HG03378 (cell line): Measurements from ENCODE around the gene TLR6.

Source experiments
- ATAC-seq: cut with Tn5 transposase; IDR thresholded peaks from one replicate; pipeline ENCODE4 v1.9.1; 2021; ENCODE audit warnings: mild to moderate bottlenecking, moderate library complexity; ENCODE audit not compliant: unreplicated experiment

The TLR6 gene, protein sequence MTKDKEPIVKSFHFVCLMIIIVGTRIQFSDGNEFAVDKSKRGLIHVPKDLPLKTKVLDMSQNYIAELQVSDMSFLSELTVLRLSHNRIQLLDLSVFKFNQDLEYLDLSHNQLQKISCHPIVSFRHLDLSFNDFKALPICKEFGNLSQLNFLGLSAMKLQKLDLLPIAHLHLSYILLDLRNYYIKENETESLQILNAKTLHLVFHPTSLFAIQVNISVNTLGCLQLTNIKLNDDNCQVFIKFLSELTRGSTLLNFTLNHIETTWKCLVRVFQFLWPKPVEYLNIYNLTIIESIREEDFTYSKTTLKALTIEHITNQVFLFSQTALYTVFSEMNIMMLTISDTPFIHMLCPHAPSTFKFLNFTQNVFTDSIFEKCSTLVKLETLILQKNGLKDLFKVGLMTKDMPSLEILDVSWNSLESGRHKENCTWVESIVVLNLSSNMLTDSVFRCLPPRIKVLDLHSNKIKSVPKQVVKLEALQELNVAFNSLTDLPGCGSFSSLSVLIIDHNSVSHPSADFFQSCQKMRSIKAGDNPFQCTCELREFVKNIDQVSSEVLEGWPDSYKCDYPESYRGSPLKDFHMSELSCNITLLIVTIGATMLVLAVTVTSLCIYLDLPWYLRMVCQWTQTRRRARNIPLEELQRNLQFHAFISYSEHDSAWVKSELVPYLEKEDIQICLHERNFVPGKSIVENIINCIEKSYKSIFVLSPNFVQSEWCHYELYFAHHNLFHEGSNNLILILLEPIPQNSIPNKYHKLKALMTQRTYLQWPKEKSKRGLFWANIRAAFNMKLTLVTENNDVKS

DNA sequence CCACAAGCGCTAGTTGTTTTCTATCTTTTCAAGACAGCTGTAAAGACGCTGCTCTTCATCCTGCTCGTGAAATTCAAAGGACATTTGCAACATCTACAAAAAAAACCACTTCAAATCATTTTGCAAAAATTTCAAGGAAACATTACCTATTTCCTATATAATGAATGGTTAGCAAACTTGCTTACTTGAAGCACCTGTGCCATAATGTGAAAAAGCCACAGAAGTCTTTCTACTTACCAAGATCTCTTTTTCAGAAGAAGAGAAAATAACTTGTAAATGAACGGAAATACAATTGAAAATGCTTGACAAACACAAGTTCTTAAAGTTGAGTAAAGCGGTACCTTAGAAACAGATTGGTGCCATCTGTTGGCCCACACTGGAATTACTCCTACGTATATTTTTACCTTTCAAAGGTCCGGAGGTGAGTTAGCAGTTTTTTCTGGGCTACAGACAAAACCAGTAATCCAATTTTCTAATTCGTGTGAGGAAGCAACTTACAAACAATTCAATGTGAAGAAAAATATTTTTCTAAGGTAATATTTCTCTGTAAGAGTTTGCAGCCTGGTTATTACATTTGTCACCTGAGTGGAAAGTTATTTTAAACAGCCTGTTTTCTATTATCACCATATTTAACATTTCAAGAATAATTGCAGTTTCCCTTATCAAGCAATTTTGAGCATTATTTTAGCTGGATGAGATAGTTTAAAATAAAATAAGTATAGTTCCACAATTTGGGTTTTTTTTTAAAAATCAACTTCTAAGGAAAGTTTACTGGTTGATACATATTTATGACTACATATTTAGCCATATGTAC is at the start of gene TLR6:
Gene TLR6 (minus strand): TSS at position 294 of the 814 bp plus-strand sequence. CDS start 27,344 bp downstream, outside the sequence.
- ATAC-seq, result peak; percentile 61

DNA sequence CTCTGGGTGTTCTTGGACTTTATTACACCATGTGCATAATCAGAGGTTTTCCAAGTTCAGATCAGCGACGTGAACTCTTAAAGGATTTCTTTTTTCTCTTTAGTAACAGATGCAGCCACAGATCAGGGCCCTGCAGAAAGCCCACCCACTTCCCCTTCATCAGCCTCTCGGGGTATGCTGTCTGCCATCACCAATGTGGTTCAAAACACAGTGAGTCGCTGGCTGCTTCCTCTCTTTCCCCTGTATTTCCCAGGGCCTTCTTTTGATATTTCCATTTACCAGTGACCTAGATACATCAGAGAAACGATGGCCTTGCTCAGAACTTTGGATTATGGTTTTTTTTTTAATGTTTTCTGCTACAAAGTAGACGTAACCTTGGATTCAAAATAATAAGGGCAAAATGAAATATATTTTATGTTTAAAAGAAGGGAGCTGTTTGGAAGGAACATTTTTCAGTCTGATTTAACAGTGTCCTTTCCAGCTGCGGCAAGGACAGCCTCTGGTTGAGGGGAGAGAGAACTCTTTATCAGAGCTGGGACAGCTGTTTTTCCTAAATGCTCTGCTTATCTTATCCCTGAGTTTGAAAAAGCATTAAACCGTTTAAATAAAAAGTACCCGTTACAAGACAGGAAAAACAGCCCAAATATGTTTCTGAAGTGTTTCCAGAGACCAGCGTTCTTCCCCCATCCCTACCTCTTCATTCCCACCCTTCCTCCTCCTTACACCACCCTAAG is 49.2 kb upstream of the TLR6 start:
- no peak for ATAC-seq

DNA sequence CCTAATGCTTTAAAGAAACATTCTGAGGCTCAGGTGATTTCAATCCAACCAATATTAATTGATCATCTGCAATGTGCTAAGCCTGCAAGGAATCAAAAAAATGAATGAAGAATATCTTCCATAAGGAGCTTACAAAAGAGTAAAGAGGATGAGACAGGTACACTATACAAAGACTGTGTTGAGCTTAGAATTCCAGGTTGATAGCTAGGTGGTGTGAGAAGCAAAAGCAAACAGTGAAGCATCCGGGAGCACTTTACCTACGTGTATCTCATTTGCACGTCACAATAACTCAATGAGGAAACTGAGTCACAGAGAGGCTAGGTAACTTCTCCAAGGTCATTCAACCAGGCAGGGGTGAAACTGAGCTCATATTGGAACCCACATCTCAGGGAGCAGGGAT is 48.1 kb upstream of the TLR6 start:
- ATAC-seq, result no peak

DNA sequence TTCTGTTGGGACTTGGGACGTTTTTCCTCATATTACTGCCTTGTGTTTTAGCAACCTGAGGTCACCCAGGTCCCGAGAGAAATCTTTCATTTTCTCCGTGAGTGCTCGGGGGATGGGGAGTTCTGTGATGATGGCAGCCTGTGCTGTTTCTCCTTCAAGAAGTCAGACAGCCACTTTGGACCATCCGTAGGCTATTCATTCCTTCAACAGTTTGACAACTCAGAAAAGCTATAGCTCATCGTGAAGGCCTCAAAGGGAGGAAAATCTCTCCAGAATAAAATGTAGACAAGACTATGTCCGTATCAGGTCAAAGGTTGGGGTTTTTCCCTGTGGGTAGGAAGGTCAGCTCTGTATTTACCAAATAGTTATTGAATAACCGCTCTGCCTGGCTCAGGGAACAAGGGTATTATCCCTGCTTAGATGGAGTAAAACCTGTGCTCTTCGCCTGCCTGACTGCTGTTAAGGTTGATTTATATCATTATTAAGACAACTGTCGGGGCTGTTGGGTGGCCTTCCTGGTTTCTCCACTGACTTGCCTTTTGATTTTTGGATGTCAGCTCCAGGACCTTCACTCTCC is 47.6 kb upstream of the TLR6 start:
- no peak for ATAC-seq

DNA sequence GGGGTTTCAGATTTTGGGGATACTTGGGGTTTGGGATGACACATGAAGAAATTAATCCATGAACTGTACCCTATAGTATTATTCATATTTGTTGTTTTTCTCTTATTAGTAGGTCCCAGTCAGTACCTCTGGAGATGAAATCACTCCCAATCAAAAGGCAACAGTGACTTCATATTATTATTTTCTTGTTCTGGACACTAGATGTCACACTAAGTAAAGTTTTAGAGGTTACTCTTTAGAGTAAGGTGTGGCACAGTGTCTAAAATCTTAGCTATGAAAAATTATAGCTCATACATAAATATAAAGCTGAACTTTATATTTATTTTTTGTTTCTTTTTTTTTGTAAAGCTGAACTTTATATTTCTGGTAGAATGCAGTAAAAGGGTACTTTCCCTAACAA is 46.1 kb upstream of the TLR6 start:
- ATAC-seq, result peak; percentile 65

DNA sequence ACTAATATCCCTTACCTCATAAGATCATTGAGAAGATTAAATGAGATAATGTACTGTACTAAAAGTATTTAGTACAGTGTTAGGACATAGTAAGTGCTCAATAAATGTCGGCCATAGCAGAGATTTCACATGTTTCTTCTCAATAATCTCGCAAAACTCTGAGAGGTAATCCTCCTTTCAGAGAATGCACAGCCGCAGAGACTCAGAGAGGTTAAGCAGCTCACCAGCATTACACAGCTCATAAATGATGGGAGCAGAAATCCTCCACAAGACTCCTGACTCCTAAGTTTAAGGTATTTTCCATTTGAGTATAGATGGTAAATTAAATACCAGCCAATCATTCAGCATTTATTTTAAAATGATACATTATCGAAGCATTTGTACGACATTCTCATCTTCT is 45.6 kb upstream of the TLR6 start:
- ATAC-seq, result no peak

DNA sequence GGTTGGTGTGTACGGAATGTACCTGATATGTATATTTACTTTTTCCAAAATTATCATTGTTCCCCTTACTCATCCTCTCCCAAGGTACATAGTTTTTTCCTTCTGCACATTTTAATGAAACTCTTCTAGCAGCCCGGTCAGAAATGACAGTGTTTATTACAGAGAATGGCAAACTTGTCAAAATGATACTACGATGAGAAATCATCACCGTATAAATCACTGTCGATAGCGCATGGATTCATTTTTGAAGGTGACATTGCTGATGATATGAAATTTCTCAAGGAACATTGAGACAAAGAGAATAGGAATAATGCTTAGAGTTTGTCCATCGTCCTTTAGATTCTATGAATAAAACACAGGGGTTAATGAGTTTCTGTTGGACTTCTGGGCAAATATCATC is 41.6 kb upstream of the TLR6 start:
- ATAC-seq, result no peak

DNA sequence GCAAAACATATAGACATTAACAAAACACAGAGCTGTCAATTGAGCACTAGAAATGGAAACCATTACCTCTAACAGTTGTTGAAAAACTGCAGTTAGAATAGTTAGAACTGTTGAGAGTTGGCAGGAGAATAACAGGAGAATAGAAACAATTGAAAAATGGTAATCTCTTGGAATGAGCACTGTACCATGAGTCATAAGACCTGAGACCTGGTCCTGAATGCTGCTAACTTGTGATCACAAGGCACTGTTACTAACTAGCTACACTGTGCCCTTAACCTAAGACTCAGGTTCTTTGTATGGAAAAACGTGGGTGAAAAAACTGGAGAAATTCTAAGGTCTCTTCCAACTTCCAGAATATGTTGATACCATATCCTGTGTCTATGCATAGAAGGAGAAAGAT is 40.3 kb upstream of the TLR6 start:
- no peak for ATAC-seq

DNA sequence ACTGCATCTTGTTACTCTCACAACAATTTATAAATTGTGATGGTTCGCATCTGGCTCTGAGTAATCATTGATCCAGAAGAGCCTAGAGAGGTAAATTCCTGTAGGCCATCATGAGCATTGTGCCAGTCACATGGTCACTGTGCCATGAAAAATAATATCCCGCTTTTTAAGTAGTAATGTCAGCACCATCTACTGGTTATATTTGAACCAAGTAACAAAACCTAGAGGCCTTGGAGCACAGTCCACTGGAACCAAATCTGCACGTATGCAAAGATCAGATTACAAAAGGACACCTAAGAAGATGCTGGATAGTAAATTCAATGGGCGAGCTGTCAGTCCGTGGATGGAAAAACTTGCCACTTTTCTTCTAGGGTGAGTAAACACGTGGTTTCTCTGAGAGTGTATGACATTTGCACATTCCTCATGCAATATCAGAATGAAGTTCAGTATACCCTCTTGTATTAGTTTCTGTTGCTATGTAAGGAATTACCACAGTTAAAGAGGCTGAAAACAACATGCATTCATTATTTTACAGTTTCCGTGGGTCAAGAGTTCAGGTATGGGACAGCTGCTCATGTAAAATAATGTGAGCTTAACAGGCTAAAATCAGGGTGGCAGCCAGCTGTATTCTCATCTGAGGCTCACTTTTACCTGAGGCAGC is 37.8 kb upstream of the TLR6 start:
- ATAC-seq, result no peak

DNA sequence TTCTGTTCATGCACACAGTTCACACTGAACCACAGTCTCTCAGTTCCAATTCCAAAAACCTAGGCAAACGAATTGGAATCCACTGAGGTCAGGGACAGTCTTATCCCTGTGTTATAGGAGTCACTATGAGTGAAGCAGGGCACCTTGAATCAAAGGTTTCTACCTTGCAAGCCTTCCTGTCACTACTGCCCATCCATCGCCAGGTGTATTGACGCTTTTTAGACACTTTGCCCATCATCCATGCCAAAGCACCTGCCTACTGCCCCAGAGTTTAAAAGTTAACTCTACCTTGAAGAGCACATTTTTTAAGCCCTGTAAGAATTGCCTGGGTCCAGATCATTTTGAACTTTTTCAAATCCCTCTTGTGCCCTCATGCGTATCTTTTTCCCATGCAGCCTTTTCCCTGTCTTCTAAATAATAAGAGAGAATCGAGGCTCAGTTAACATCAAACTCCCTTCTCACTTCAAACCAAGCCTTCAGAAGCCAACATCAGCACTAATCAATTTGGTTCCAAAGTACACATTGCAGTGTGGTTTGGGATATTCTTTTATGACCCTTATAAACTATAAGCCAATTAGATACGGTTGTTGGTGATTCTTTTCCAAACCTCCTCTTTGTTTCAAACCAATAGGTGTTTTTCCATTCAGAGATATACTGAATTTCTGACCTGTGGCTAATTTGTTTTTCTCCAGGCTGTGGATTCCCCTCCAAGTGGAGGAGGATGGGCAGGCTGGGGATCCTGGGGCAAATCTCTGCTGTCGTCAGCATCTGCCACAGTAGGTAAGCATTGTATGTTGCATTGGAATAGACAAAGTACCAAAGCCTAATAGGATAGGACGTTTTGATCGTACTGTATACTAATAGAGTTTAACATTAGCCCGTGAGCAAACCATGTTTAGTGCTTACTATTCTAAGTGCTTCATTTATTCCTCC is 34.7 kb upstream of the TLR6 start:
- no peak for ATAC-seq

DNA sequence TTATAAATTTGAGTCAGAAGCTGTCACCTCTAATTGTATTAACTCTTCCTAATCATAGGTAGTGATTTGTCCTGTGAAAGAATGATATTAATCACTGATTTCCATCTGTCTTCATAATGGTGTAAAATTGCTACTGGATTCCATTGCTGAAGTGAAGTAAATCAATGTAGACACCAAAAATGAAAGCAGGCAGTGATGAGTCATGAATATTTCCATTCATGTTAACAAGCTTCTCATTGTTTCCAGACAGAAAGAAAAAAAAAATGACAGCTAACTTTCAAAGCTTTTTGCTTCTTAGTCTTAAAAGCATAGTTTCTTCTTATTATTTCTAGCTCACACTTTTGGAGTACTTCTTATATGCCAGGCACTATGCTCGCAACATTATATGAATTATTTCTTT is 32.5 kb upstream of the TLR6 start:
- ATAC-seq, result peak; percentile 75

DNA sequence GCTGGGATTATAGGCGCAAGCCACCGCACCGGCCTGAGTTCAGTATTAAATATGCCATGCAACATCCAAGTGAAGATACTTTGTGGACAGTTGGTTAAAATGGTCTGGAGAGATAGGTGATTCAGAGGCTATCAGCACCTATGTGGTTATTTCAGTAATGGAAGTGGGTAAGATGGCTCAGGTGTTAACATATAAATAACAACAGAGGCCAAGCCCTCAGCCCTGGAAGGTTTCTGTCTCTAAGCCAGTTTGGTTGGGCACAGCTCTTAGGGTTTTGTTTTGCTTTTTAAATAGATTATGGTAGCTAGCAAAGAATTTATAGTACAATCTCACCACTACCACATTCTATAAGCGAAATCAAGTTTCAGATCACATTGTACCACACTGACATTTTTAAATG is 27.6 kb upstream of the TLR6 start:
- no peak for ATAC-seq

DNA sequence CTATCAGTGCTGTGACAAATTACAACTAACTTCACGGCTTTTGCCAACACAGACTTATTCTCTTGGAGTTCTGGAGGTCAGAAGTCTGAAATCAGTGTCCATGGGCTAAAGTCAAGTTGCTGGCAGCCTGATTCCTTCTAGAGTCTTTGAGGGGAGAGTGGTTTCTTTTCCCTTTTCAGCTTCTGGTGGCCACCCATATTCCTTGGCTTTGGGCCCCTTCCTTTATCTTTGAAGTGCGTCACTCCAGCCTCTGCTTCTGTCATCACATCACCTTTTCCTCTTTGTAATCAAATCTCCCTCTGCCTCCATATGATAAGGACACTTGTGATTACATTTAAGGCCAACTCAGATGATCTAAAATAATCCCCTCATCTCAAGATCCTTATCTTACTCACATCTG is 20.0 kb upstream of the TLR6 start:
- no peak for ATAC-seq

DNA sequence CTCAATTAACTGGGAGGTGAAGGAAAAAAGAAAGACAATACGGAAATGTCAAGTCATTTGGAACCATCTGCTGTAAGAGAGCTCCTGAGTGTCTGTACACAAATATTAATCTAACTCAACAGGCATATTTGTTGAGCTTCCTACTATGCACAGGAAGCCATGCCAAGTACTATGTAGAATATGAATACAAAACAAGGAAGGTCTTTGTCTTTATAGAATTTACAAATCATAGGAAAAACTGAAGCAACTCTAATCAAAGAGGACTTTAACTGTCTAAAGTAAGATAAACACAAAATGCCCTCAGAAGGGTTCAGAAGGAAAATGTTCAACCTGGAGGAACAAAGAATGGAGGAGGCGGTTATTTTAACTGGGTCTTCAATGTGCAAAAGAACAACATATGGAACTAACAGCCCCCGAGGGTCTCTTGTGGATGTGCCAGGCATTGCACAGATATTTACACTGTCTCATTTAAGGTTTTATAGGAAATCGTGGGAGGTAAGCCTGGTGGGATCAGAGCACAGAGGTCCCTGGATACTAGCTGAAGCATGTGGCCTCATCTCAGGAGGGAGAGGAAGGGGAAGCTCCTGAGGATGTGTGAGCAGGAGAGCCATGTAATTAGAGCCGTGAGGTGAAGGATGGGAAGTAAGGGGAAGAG is 16.8 kb upstream of the TLR6 start:
- ATAC-seq, result no peak

DNA sequence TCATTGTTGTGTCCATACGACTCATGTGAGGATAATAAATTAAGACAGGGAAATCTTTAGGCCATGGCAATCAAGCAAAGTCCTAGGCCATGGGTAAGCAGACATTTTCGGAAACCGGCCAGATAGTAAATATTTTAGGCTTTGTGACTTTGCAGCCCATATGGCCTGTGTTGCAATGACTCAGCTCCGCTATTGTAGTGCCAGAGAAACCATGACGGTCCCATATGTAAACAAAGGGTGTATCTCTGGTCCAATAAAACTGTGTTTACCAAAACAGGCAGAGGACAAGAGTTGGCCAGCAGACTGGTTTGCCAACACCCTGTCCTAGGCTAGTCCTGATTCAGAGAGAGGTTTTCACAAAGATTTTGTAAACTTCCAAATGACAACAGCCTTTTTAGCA is 16.0 kb upstream of the TLR6 start:
- no peak for ATAC-seq

DNA sequence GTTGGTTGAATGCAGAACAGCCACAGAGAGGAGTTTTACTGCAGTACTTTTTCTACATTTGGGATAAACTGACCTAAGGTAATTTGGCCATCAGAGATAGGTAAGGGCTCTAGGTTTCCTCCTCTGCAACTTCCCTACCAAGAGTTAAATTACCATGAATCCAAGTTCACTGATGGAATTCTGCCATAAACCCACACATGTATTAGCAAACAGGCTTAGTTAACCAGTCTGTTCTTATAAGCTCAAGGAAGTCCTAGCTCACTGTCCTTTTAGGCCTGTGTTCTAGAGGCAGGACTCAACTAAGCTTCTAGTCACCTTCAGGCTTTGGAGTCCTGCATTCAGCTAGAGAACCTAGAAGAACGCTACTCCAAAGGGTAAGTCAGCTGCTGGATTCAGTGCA is 15.0 kb upstream of the TLR6 start:
- no peak for ATAC-seq

DNA sequence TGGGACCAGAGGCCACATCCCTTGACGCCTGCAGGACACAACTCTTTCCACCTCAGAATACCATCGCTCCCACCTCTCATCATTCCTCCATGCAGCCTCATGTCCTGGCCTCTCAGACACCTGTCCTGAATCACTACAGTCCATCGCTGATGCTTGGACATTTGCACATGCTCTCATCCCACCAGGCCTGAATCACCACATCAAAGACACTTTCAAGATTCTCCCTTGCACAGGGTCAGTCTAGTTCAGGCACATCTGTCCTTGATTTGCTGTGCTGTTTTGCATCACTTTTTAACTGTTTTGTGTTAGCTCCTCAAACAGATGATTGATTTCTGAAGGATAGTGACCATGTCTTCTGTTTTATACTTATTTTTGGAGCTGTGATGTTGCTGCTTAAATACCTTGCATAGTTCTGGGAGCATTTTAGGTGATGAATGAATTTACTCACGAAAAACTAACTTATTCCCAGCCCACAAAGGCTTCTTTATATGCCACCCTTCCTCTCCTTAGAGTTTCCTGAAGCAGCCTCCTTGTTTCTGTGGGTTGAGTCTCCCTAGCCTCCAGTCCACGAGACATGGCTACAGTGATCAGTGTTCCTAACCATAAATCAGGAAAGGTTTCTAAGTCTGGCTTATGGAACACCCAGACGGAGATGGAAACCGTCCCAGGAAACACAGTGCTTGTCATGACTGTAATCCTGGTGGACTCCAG is 13.6 kb upstream of the TLR6 start:
- ATAC-seq, result no peak

DNA sequence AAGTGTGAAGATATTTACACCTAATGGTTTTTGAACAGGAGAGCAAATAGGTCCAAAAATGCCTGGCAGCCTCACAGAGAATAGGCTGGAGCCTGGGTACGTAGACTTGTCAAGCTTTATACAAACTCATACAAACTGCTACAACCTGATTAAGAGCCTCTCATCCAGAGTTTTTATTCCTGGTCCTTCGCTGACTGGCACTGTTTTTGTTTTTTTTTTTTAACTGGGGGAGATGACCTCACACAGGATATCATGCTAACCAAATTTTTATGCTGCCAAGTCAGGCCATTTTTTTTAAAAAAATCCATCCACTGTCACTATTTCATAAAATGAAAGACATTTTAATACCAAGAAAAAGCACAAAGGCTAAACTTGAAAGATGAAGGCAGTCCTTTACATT is 12.9 kb upstream of the TLR6 start:
- no peak for ATAC-seq
